Measurements from ENCODE around the gene MAP6D1.

MAP6D1 gene

GRCh38 chr3:183815951-183816475 lies 9.4 kb downstream of the MAP6D1 start:
- H3K4me3 ChIP-seq (IDR thresholded peaks at IDR 0.05; ENCODE audit: insufficient read depth, low read depth, low read length) = no peak overlapping the region
- H3K4me1 ChIP-seq (ENCODE audit: low read depth, poor library complexity, severe bottlenecking) = no peaks in the 10 kb centered on the region
- H3K79me2 ChIP-seq (ENCODE audit: insufficient read depth, low read depth) = no peaks in the 10 kb centered on the region
- H3K36me3 ChIP-seq (ENCODE audit: insufficient read depth) = no peaks in the 10 kb centered on the region; the same call in 1 of the 2 replicates
- H4K20me1 ChIP-seq (ENCODE audit: insufficient read depth) = no peaks in the 10 kb centered on the region
- no peak overlapping the region for H3K4me2 ChIP-seq
- TF ChIP-seq, protein P1, sequence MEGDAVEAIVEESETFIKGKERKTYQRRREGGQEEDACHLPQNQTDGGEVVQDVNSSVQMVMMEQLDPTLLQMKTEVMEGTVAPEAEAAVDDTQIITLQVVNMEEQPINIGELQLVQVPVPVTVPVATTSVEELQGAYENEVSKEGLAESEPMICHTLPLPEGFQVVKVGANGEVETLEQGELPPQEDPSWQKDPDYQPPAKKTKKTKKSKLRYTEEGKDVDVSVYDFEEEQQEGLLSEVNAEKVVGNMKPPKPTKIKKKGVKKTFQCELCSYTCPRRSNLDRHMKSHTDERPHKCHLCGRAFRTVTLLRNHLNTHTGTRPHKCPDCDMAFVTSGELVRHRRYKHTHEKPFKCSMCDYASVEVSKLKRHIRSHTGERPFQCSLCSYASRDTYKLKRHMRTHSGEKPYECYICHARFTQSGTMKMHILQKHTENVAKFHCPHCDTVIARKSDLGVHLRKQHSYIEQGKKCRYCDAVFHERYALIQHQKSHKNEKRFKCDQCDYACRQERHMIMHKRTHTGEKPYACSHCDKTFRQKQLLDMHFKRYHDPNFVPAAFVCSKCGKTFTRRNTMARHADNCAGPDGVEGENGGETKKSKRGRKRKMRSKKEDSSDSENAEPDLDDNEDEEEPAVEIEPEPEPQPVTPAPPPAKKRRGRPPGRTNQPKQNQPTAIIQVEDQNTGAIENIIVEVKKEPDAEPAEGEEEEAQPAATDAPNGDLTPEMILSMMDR (conservative IDR thresholded peaks at IDR 0.05; ENCODE audit: low read depth, low read length) = no peak
- no peak overlapping the region for H3K27ac ChIP-seq
- no peak overlapping the region for H2AFZ ChIP-seq (ENCODE audit: low read depth)
- H3K27me3 ChIP-seq (ENCODE audit: insufficient read depth, low read depth) = no peaks in the 10 kb centered on the region
- no peak overlapping the region for H3K9ac ChIP-seq

- Histone ChIP-seq H2AFZ (ENCODE audit: low read depth) (no peak overlapping the region), H3K4me1 (ENCODE audit: low read depth, poor library complexity, severe bottlenecking) (no peaks in the 10 kb centered on the region), H3K9ac (no peak overlapping the region), H3K4me3 (IDR thresholded peaks at IDR 0.05; ENCODE audit: insufficient read depth, low read depth, low read length) (no peak overlapping the region), H4K20me1 (ENCODE audit: insufficient read depth) (no peaks in the 10 kb centered on the region), H3K36me3 (ENCODE audit: insufficient read depth) (no peaks in the 10 kb centered on the region; the same call in 1 of the 2 replicates), H3K27me3 (ENCODE audit: insufficient read depth, low read depth) (no peaks in the 10 kb centered on the region), H3K27ac (no peak overlapping the region), H3K79me2 (ENCODE audit: insufficient read depth, low read depth) (no peaks in the 10 kb centered on the region), H3K4me2 (no peak overlapping the region)
- TF ChIP-seq, protein P1 (conservative IDR thresholded peaks at IDR 0.05; ENCODE audit: low read depth, low read length) = no peak
Measured at GRCh38 chr3:183815563-183815940, 9.8 kb downstream of the MAP6D1 start.

GRCh38 chr3:183814240-183814639 lies 11.1 kb downstream of the MAP6D1 start:
- no peaks in the 10 kb centered on the region for H3K4me1 ChIP-seq (ENCODE audit: low read depth, poor library complexity, severe bottlenecking)
- H3K79me2 ChIP-seq (ENCODE audit: insufficient read depth, low read depth) = no peaks in the 10 kb centered on the region
- TF ChIP-seq, protein P1 (conservative IDR thresholded peaks at IDR 0.05; ENCODE audit: low read depth, low read length) = no peak
- H3K9ac ChIP-seq = no peak overlapping the region
- no peak overlapping the region for H3K4me2 ChIP-seq
- no peak overlapping the region for H3K4me3 ChIP-seq (IDR thresholded peaks at IDR 0.05; ENCODE audit: insufficient read depth, low read depth, low read length)
- H3K27ac ChIP-seq = no peak overlapping the region
- no peaks in the 10 kb centered on the region for H3K27me3 ChIP-seq (ENCODE audit: insufficient read depth, low read depth)
- no peaks in the 10 kb centered on the region for H4K20me1 ChIP-seq (ENCODE audit: insufficient read depth)
- no peak overlapping the region for H2AFZ ChIP-seq (ENCODE audit: low read depth)
- H3K36me3 ChIP-seq (ENCODE audit: insufficient read depth) = no peaks in the 10 kb centered on the region; the same call in 1 of the 2 replicates

DNA sequence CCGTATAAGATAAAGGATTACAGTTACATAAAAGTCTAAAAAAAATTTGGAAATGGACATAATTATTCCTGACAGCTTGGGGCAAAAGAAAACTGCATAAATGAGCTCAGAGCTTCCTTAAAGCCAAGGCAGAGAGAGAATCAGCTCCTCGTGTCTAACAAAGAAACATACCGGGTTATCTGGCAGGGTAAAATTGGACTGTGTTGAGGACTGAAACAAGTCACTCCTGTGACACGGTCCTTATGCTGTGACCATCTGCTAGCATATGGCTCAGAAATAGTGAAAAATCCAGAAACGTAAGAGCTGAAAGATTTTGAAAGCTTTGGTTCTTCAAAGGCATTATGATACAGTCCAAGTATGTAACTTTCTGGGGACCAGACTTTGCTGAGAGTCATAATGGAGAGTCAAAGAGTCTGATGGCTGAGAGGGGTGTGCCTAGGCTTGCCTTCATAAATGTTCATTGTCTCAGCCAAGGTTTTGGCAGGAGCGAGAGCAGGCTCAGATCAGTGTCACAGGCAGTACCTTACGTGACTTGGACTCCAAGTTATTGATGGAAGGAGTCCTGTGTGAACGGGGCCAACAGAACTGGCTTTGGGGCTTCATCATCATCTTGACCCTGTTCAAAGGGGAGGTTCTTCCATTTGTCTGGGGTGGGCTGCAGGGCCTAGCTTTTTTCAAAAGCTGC lies 12.5 kb downstream of the MAP6D1 start:
- H3K36me3 ChIP-seq (ENCODE audit: insufficient read depth) = no peaks in the 10 kb centered on the region; the same call in 1 of the 2 replicates
- H4K20me1 ChIP-seq (ENCODE audit: insufficient read depth) = no peaks in the 10 kb centered on the region
- no peaks in the 10 kb centered on the region for H3K79me2 ChIP-seq (ENCODE audit: insufficient read depth, low read depth)
- H3K9ac ChIP-seq = no peak overlapping the region
- no peak overlapping the region for H2AFZ ChIP-seq (ENCODE audit: low read depth)
- no peaks in the 10 kb centered on the region for H3K4me1 ChIP-seq (ENCODE audit: low read depth, poor library complexity, severe bottlenecking)
- H3K27me3 ChIP-seq (ENCODE audit: insufficient read depth, low read depth) = no peaks in the 10 kb centered on the region
- no peak overlapping the region for H3K4me2 ChIP-seq
- no peak overlapping the region for H3K4me3 ChIP-seq (IDR thresholded peaks at IDR 0.05; ENCODE audit: insufficient read depth, low read depth, low read length)
- TF ChIP-seq, protein P1 (conservative IDR thresholded peaks at IDR 0.05; ENCODE audit: low read depth, low read length) = no peak
- H3K27ac ChIP-seq = no peak overlapping the region
